GM12872 (cell line): Measurements from ENCODE around the gene MTA2.

Experiments
- CTCF ChIP-seq: IDR thresholded peaks from 3 replicates; pipeline ENCODE4 v1.5.1; 2011; ENCODE audit warnings: low read depth, mild to moderate bottlenecking, low read length, moderate library complexity; ENCODE audit not compliant: insufficient read depth

Gene MTA2

GRCh38 chr11:62621027-62621566 lies 19.4 kb upstream of the MTA2 start:
- no peak for TF ChIP-seq CTCF

- no peak for TF ChIP-seq CTCF
Observed at GRCh38 chr11:62615521-62615920, 13.9 kb upstream of the MTA2 start.

- TF ChIP-seq CTCF: no peak
Observed at GRCh38 chr11:62614275-62614674, 12.6 kb upstream of the MTA2 start.

- no peak for TF ChIP-seq CTCF
Observed at GRCh38 chr11:62613291-62613778, 11.7 kb upstream of the MTA2 start.

GRCh38 chr11:62612366-62613290 lies 11.0 kb upstream of the MTA2 start, which contains the start of the genes EML3 and ROM1:
Gene EML3, minus strand, starts transcription at chr11:62612775. Its CDS starts 318 bp downstream, at chr11:62612457.
Gene ROM1, plus strand, starts transcription at chr11:62613257. Its CDS starts 25 bp downstream, at chr11:62613282.
- TF ChIP-seq CTCF: peak; percentile 88

- no peak for TF ChIP-seq CTCF
Observed at GRCh38 chr11:62611705-62612365, 10.2 kb upstream of the MTA2 start.

GRCh38 chr11:62610814-62611704 lies 9.4 kb upstream of the MTA2 start:
- no peak for TF ChIP-seq CTCF
